ENCODE measurements around the gene LAMA1.
"Not testable (repeated sequence)": the region's sequence is repeated elsewhere in the genome, so short reads cannot be mapped to it uniquely, and the experiment has no call there.

LAMA1 gene

DNA sequence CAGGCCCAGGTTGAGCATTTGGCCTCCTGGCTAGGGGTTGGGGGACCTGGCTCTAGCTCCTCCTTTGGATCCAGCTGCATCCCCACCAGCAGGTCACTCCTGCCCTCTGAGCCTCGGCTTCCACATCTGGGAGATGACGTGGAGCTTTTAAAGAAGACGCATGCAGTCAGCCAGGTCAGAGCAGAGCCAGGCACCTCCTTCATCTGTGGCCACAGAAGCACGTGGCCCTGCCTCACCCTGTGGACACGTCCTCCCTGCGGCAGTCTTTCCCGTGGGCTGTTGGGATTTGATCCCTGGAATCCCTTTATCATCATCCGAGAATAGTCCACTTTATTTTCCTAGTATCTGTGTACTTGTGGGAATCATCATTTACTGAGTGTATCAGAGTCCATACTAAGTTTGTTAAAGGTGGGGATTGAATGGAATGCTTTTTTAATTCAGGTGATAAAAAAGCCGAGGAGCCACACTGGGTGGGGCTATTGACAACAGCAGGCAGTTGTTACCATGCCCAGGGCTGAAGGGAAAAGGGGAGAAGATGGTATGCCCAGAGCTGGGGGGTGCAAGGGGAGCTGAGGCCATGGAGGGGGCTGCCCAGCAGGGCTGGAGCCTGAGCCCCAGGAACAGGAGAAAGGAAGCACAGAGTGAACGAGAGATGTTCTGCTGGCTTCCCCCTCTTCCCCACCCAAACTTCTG is 170.1 kb downstream of the LAMA1 start:
- DNase-seq (ENCODE audit: low spot score), result no peak

DNA sequence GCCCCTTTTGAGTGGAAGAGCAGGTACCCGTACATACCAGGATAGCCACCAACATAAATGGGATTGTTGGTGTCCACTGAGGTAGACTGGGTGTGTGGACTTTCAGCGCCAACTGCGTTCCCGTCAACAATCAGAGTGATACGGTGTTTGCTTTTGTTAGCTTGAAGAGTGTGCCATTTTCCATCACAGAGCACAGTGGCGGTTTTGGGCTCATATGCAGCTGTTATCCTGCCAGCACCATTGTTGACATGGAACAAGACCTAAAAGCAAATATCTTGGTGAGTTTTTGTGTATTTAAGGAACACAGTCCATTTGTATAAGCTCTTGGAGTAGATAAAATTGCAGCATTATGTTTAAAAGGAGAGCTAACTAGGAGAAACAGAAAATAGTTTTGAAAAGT is 174.5 kb downstream of the LAMA1 start:
- no peak for DNase-seq (ENCODE audit: low spot score)

DNA sequence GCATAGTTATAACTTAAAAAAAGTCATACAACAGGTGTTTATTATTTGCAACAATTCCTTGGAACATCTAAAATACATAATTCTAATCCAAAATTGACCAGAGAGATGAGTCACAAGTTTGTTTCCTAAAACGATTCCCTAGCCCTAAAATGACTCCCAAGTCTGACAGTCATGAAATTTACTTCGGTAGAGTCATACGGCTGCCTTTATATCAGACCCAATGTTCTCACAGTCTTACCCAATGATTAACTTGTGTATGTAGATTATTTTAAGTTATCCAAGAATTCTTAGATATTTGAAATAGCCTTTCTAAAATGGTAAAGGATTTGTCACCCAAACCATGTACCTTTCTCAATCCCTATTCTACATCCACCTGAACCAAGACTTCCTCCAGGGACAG is 174.9 kb downstream of the LAMA1 start:
- no peak for DNase-seq (ENCODE audit: low spot score)

DNA sequence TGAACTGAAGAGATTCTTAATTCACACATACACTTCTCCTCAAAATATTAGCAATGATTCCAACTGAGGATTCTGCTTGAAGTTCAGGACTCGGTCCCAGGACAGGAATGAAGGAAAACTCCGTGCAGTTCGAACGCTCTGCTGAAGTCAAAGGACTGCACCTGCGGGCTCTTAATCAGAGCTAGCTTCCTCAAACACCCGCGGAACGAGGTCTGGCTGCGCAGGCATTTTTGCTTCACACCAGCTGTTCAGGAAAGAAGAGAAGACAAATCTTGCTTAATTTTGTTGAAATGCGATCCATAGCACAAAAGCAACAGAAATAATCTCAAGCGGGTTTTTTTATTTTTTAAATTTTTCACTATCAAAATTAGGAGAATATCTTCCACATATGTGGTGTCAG is 175.6 kb downstream of the LAMA1 start:
- no peak for DNase-seq (ENCODE audit: low spot score)

DNA sequence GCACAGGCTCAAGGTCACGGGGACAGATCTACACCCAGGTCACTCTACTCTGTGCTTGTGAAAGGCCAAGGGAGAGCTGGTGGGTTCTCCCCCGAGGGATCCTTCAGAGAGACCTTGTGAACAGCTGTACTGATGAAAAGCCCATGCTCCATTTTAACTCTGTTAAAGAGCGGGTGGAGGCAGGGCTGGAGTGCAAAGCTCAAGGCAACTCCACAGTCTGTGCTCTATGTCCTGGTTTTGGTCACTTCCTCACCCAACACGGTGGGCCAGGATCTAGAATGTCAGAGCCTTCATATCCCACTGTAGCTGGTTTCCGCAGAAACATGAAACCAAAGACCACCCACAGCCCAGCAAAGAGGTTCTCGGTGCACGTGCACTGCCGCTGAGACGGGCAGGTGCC is 177.1 kb downstream of the LAMA1 start:
- DNase-seq (ENCODE audit: low spot score), result no peak

DNA sequence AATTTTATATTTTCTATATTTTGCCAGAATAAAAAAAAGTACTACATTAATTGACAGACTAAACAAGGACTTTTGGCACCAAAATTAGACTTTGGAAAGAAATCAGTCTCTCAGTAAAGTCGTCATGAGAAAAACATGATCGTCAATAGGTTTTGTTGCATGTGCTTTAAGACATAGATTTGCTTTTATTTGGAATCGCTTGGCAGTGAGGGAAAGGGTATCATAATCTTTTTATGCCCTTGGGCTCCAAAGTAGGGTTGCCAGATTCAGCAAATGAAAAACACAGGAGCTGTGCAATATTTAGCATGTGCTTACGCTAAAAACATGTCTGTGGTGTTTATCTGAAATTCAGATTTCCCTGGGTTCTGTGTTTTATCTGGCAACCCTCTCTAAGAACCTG is 177.6 kb downstream of the LAMA1 start:
- DNase-seq (ENCODE audit: low spot score), result no peak

DNA sequence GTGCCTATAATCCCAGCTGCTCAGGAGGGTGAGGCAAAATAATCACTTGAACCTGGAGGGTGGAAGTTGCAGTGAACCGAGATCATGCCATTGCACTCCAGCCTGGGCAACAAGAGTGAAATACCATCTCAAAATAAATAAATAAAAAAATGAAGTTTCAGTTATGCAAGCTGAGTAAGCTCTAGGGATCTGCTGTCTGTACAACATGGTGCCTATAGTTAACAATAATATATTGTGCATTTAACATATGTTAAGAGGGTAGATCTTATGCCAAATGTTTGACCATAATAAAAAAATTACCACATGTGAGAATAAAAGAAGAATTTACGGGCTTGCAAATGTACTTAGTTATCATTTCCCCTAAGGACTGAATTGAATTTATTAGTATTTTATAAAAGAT is 179.2 kb downstream of the LAMA1 start:
- DNase-seq (ENCODE audit: low spot score), result not testable (repeated sequence)

DNA sequence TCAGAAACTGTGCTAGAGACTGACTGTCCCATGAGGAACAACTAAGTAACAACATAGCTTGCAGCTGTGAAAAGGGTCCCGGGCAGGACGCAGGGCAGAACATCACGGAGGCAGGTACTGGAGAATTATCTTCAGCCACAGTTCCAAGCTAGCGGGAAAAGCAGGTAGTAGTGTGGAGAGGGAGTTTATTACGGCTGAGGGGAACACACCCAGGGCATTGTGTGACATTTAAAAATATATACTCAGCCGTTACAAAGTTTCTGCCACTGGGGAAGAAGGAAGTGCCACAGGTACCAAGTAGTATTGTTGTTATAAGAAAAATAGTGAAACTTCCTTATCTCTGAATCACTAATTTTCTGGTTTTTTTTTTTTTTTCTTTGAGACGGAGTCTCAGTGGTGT is 179.6 kb downstream of the LAMA1 start:
- no peak for DNase-seq (ENCODE audit: low spot score)

DNA sequence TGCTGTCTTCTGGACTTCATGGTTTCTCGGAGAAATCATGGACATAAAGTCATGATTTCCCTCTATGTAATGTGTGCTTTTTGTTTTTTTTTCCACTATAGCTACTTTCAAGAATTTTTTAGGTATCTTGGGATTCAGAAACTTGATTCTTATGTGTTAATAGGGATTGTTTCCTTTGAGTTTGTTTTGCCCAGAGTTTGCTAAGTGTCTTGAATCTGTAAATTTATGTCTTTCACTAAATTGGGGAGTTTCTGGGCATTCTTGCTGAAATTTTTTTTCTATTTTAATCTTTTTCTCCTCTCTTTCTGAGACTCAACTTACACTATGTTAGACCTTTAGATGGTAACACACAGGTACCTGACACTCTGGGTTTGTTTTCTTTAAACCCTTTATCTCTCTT is 182.7 kb downstream of the LAMA1 start:
- DNase-seq (ENCODE audit: low spot score), result no peak

DNA sequence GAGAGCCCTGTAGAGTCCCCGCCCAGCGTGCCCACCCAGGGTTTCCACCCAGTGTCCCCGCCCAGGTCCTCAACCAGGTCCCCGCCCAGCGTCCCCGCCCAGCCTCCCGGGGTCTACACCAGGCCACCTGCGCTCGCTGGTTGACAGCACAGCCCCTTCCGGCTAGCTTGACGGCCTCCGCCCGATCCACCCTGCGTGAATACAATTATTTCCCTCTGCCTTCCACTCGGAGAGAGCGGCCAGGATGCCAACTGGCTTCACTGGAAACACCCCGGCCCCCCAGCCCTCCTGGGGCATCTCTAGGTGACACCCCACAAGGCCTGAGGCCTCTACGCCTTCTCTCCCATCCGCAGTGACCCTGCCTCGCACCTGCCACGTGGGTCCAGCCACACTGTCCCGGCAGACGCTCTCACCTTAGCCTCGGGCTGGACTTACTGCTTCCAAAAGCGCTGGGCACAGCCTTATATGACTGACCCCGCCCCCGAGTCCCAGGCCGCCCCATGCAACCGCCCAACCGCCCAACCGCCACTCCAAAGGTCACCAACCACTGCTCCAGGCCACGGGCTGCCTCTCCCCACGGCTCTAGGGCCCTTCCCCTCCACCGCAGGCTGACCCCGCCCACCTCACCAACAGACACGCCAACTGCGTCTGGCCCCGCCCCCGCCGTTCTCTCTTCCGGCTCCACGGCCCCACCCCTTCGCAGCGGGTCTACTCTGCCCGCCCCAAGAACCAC is 188.1 kb downstream of the LAMA1 start:
- DNase-seq (ENCODE audit: low spot score), result no peak

DNA sequence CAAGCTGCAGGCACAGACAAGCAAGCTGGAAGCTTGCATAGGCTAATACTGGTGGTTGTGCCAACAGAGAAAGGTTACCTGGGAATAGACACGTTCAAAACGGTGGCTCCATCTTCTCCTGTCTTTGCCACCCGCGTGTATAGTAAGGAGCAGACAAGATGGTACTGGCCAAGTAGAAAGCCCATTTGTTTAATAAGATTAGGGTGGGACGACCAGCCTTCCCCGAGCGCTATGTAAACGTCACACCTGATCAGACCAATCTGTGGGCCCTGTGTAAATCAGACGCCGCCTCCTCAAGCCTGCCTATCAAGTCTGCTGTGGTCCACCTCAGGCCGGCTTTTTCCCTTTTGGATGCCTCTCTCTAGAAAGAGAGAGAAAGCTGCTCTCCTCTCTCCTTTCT is 189.2 kb downstream of the LAMA1 start:
- no peak for DNase-seq (ENCODE audit: low spot score)

DNA sequence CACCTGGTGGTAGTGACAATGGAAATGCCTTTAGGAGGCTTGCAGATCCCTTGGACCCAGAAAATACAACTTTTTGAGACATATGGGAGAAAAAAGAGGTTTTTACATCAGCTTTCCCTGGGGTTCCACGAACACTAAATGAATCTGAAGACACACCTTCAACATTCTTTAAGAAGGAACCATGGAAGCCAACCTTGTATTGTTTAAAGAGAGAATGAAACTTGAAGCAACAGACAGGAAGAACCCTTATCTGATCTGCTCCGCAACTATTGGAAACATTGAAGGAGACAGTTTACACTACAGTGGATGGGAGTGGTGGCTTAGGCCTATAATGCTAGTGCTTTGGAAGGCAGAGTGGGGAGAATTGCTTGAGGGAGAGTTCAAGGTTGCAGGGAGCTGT is 190.4 kb downstream of the LAMA1 start:
- DNase-seq (ENCODE audit: low spot score), result no peak

DNA sequence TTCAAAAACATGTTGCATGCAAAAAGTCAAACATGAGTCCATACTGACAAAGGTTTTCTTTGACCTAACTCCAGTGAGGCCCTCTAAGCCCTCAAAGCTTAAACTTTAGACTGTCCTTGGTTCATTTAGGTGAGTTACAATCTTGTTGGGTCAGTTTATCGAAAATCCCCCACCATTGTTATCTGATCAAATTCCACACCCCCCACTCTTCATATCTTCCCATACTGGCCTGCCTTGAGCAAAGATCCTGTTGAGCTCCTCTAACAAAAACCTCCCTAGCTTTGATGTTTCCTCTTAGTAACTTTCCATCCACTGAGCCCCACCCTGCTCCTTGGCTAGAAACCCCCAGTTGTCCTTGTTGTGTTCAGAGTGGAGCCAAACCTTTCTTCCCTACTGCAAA is 194.4 kb downstream of the LAMA1 start:
- no peak for DNase-seq (ENCODE audit: low spot score)

DNA sequence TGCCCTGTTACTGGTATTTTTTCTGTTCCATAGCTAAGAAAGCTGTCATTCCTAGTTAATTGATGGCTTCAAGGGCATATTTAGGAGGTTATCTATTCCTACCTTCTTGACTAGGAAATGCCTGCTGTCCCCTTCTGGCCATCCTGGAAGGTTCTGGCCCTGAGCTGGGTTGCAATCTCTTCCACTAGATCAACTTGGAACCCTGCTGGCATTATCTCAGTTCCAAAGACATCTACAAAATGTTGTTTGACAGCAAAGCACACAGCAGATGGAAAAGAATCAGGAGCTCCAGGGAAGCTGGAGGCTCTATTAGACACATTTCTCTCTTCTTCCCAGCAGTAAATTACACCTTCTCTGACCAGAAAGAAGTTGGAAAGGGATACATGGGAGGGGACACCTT is 196.0 kb downstream of the LAMA1 start:
- no peak for DNase-seq (ENCODE audit: low spot score)

DNA sequence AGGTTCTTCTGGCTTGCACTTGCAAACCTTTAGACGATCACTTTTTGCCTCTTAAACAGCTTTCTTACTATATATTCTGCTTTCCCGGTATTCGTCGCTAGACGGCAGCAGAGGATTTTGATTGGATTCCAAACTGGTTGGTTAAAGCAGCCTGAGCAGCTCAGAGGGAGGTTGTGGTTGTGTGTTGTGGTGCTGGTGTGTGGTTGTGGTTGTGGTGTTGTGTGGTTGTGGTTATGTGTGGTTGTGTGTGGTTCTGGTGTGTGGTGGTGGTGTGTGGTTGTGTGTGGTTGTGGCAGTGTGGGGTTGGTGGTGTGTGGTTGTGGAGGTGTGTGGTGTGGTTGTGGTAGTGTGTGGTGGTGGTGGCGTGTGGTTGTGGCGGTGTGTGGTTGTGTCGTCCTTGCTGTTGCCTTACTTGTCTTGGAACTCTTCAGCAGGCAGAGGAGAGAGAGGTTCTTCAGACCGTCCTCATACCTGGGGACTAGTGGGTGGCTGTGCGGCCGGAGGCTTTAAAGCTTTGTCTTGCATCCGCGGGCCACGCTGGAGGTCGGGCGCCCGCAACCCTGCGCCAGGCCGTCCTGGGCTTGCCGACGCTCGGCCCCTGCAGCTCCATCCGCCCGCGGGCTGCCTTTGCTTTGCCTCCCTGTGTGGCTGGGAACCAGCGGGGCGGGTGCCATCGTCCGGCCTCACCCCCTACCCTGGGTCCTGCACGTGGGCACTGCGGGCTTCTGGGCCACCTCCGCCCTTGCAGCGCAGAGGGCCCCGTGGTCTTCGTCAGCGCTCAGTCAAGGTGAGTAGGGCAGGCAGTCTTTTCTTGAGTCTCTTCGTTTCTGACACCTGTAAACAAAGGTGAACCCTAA is 197.3 kb downstream of the LAMA1 start:
- DNase-seq (ENCODE audit: low spot score), result peak; percentile 72

DNA sequence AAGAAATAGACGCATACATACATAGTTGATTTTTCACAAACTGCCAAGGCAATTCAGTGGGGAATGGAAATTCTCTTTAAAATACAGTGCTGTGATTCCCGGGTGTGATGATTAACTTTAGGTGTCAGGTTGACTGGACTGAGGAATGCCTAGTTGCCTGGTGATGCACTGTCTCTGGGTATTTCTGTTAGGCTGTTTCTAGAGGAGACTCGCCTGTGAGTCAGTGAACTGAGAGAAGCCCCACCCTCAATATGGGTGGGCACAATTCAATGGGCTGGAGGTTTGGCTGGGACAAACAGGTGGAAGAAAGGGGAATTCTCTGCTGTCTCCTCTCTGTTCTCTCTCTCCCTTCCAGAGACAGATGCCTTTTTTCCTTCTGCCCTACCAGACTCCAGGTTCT is 200.5 kb downstream of the LAMA1 start:
- no peak for DNase-seq (ENCODE audit: low spot score)

DNA sequence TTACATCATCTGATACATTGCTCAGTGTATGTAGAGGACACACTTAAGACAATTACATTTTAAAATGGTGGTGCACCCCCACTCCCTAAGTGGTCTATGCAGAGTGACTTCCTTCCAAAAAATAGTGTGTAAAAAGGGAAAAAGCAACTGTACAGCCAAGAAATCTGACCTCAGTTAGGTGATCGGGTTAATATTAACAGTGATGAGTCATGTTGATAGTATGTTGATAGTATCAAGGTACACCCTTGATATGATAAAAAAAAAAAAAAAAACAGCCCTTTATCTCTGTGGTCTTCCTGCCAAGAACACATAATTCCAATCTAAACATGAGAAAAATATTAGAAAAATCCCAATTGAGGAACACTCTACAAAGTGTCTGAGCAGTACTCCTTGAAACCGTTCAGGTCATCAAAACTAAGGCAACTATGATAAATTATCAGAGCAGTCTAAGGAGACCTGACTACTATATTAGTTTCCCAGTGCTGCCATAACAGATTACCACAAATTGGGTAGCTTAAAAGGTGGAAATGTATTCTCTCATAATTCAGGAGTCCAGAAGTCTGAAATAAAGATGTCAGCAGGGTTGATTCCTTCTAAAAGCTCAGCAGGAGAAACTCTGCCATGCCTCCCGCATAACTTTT is 216.2 kb downstream of the LAMA1 start:
- DNase-seq (ENCODE audit: low spot score), result no peak

DNA sequence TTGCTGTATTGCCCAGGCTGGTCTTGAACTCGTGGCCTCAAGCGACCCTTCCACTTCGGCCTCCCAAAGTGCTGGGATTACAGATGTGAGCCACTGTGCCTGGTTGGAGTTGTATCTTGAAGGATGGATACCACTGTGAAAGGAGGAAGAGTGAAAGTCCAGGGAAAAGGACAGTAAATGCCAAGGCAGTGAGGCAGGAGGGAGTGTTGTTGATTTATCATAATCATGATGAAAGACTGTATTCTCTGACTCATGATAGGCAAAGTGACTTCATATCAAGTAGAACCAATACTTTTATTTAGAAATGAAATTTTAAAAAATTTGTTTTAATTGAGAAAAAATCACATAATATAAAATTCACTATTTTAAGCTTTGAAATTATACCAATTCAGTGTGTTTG is 225.8 kb downstream of the LAMA1 start:
- no peak for DNase-seq (ENCODE audit: low spot score)

Data from GM03348 (cell line).